Spleen (tissue), 7 donors: ENCODE data around the gene SLC25A29.

Experiments used
- CTCF ChIP-seq, 11 experiments: fragments of 200-600 bp in 7 of 11; fragments of 450-650 bp in 4 of 11; sonication (generic) in 4 of 11; IDR thresholded peaks in 8 of 11; conservative IDR thresholded peaks in 3 of 11; 1 replicate in 7 of 11; 2 replicates in 4 of 11; pipeline versions ENCODE4 v1.4.0 to v1.8.0; 2016 to 2021; ENCODE audit warnings: antibody characterized with exemption in 11 of 11, inconsistent platforms in 4 of 11, mild to moderate bottlenecking in 1 of 11
- POLR2AphosphoS5 ChIP-seq, 3 donors: sonication (generic); formaldehyde crosslinking; IDR thresholded peaks; one replicate each; pipeline ENCODE4 v1.5.1; 2017; ENCODE audit warnings: antibody characterized with exemption in 3 of 3
- donor health status: DM: no; HTN: no; CAD: no; lungs with moderate emphysema.
- donor health status: DM: no; HTN: no; CAD: no.
- donor health status: DM: no; HTN: no; CAD: no.

- TF ChIP-seq CTCF (IDR thresholded peaks at IDR 0.05 in 8 of 11, conservative IDR thresholded peaks at IDR 0.05 in 3 of 11) = no peak
- TF ChIP-seq POLR2AphosphoS5 (IDR thresholded peaks at IDR 0.05) = no peak
Measured at GRCh38 chr14:100289916-100290606, 16.2 kb downstream of the SLC25A29 start.
